Mesenchymal stem cell (in vitro differentiated cells and primary cell): ENCODE data around the gene PRR5.

Source experiments
- DNase-seq: peaks from one replicate; pipeline ENCODE4 v3.0.0-alpha.2; 2013
- H2AFZ ChIP-seq: one replicate; pipeline ENCODE4 v1.6.1; 2013; ENCODE audit warnings: low read depth, mild to moderate bottlenecking, control low read depth, inconsistent platforms, low read length, moderate library complexity
- H2AK5ac ChIP-seq: 2 replicates; pipeline ENCODE4 v1.6.1; 2013; ENCODE audit warnings: low read length, moderate library complexity, mild to moderate bottlenecking, inconsistent platforms; ENCODE audit not compliant: severe bottlenecking
- H2BK120ac ChIP-seq: one replicate; pipeline ENCODE4 v1.6.1; 2013; ENCODE audit warnings: low read depth, mild to moderate bottlenecking, inconsistent platforms, low read length, moderate library complexity
- H2BK12ac ChIP-seq, 2 experiments: one replicate each; pipeline ENCODE4 v1.6.1; 2013; ENCODE audit warnings: inconsistent platforms in 2 of 2, low read length in 2 of 2, mild to moderate bottlenecking in 2 of 2, moderate library complexity in 2 of 2, control low read depth in 1 of 2
- H2BK15ac ChIP-seq: one replicate; pipeline ENCODE4 v1.6.1; 2013; ENCODE audit warnings: mild to moderate bottlenecking, low read depth, inconsistent platforms; ENCODE audit not compliant: poor library complexity, severe bottlenecking
- H2BK5ac ChIP-seq: 2 replicates; pipeline ENCODE4 v1.6.1; 2013; ENCODE audit warnings: low read depth, mild to moderate bottlenecking, low read length, control low read depth, inconsistent platforms; ENCODE audit not compliant: poor library complexity, severe bottlenecking
- H3K14ac ChIP-seq, 2 experiments: one replicate each; pipeline ENCODE4 v1.6.1; 2013; ENCODE audit warnings: inconsistent platforms in 2 of 2, low read length in 2 of 2, control low read depth in 1 of 2, mild to moderate bottlenecking in 1 of 2, moderate library complexity in 1 of 2
- H3K18ac ChIP-seq, 2 experiments: one replicate each; pipeline ENCODE4 v1.6.1; 2013; ENCODE audit warnings: inconsistent platforms in 2 of 2, low read length in 2 of 2, control low read depth in 1 of 2, low read depth in 1 of 2, mild to moderate bottlenecking in 1 of 2
- H3K23ac ChIP-seq, 2 experiments: one replicate each; pipeline ENCODE4 v1.6.1; 2013; ENCODE audit warnings: inconsistent platforms in 2 of 2, low read length in 2 of 2, mild to moderate bottlenecking in 2 of 2, moderate library complexity in 2 of 2, control low read depth in 1 of 2
- H3K27ac ChIP-seq: 2 replicates; pipeline ENCODE4 v1.5.1; 2013; ENCODE audit warnings: mild to moderate bottlenecking, moderate library complexity, low read length, control low read depth, inconsistent platforms; ENCODE audit not compliant: poor library complexity, severe bottlenecking
- H3K27me3 ChIP-seq, 2 experiments: 2 replicates each; pipeline versions ENCODE4 v1.6.1 to v1.7.0; 2013; ENCODE audit warnings: low read length in 2 of 2, mild to moderate bottlenecking in 2 of 2, moderate library complexity in 2 of 2, control low read depth in 1 of 2, inconsistent platforms in 1 of 2; ENCODE audit not compliant: control insufficient read depth in 1 of 2, insufficient read depth in 1 of 2
- H3K36me3 ChIP-seq, 2 experiments: 2 replicates each; pipeline versions ENCODE4 v1.6.1 to v1.7.0; 2013; ENCODE audit warnings: low read length in 2 of 2, control low read depth in 1 of 2, inconsistent platforms in 1 of 2, low read depth in 1 of 2, mild to moderate bottlenecking in 1 of 2; ENCODE audit not compliant: insufficient read depth in 2 of 2, control insufficient read depth in 1 of 2
- H3K4ac ChIP-seq, 2 experiments: one replicate each; pipeline ENCODE4 v1.6.1; 2013; ENCODE audit warnings: inconsistent platforms in 2 of 2, low read length in 2 of 2, mild to moderate bottlenecking in 2 of 2, moderate library complexity in 2 of 2, control low read depth in 1 of 2, low read depth in 1 of 2
- H3K4me1 ChIP-seq: 2 replicates; pipeline ENCODE4 v1.6.1; 2013; ENCODE audit warnings: low read depth, low read length, control low read depth; ENCODE audit not compliant: control insufficient read depth, insufficient read depth
- H3K4me2 ChIP-seq: 2 replicates; pipeline ENCODE4 v1.6.1; 2013; ENCODE audit warnings: low read length, mild to moderate bottlenecking, inconsistent platforms; ENCODE audit not compliant: poor library complexity, severe bottlenecking
- H3K4me3 ChIP-seq, 2 experiments: 2 replicates each; pipeline versions ENCODE4 v1.5.1 to v1.7.0; 2013; ENCODE audit warnings: low read length in 2 of 2, mild to moderate bottlenecking in 2 of 2, control low read depth in 1 of 2, low read depth in 1 of 2; ENCODE audit not compliant: insufficient read depth in 1 of 2
- H3K79me1 ChIP-seq: replicated peaks from 2 replicates; pipeline ENCODE4 v1.6.1; 2013; ENCODE audit warnings: mild to moderate bottlenecking, control low read depth, low read length, inconsistent platforms; ENCODE audit not compliant: poor library complexity, severe bottlenecking
- H3K9ac ChIP-seq: 2 replicates; pipeline ENCODE4 v1.7.0; 2013; ENCODE audit warnings: mild to moderate bottlenecking, low read length, moderate library complexity
- H3K9me3 ChIP-seq: 2 replicates; pipeline ENCODE4 v1.7.0; 2013; ENCODE audit warnings: mild to moderate bottlenecking, low read length; ENCODE audit not compliant: control insufficient read depth
- H4K8ac ChIP-seq: one replicate; pipeline ENCODE4 v1.6.1; 2013; ENCODE audit warnings: inconsistent platforms, mild to moderate bottlenecking, low read length, moderate library complexity
- H4K91ac ChIP-seq: one replicate; pipeline ENCODE4 v1.6.1; 2013; ENCODE audit warnings: mild to moderate bottlenecking, low read length, inconsistent platforms
- WGBS: methylation state at CpG from one replicate; pipeline ENCODE4 v1.1.7; 2013; ENCODE audit warnings: mixed read lengths; 5-methylcytosine and 5-hydroxymethylcytosine counted together

Gene PRR5

GRCh38 chr22:44667276-44667675, 34.7 kb upstream of the PRR5 start:
- H3K23ac ChIP-seq = no peak overlapping the region
- no peak overlapping the region for H3K18ac ChIP-seq
- no peak overlapping the region for H3K4me2 ChIP-seq
- H2AK5ac ChIP-seq = no peak overlapping the region
- H3K4ac ChIP-seq = peak overlapping the region in 1 of 2 experiments; percentile 31
- peaks cover 3 to 22% of the 10 kb centered on the region in 2 experiments for H3K27me3 ChIP-seq
- peak overlapping the region; percentile 84 for H3K9ac ChIP-seq
- peak overlapping the region; percentile 70 to 79 for H2BK12ac ChIP-seq
- peaks cover 0 to 3% of the 10 kb centered on the region in 2 experiments for H3K36me3 ChIP-seq
- H3K4me1 ChIP-seq = peaks cover 29% of the 10 kb centered on the region
- H2BK5ac ChIP-seq = no peak overlapping the region
- no peak overlapping the region for H2BK15ac ChIP-seq
- peak overlapping the region in 1 of 2 experiments; percentile 46 for H3K14ac ChIP-seq
- H4K8ac ChIP-seq = peak overlapping the region; percentile 81
- no peak overlapping the region for H2BK120ac ChIP-seq
- no peak overlapping the region for H2AFZ ChIP-seq
- H3K9me3 ChIP-seq = no peaks in the 10 kb centered on the region
- H4K91ac ChIP-seq = peak overlapping the region; percentile 78
- DNase-seq = no peak
- H3K79me1 ChIP-seq = peaks cover 6% of the 10 kb centered on the region
- no peak overlapping the region for H3K27ac ChIP-seq
- 61% methylated on average over 5 of the region's 5 CpGs for WGBS
- H3K4me3 ChIP-seq = peak overlapping the region in 1 of 2 experiments; percentile 77

- DNase-seq = no peak
- no peak overlapping the region for H3K23ac ChIP-seq
- 34% methylated on average over 7 of the region's 8 CpGs for WGBS
- H3K4me3 ChIP-seq = peak overlapping the region; percentile 77 to 78
- no peak overlapping the region for H3K27ac ChIP-seq
- peak overlapping the region; percentile 77 for H3K4me2 ChIP-seq
- H4K91ac ChIP-seq = peak overlapping the region; percentile 74
- peak overlapping the region; percentile 45 to 69 for H3K18ac ChIP-seq
- H4K8ac ChIP-seq = peak overlapping the region; percentile 33
- H2AK5ac ChIP-seq = no peak overlapping the region
- no peak overlapping the region for H2BK15ac ChIP-seq
- H3K9me3 ChIP-seq = no peaks in the 10 kb centered on the region
- peaks cover 10% of the 10 kb centered on the region for H3K79me1 ChIP-seq
- H2BK120ac ChIP-seq = peak overlapping the region; percentile 87
- peak overlapping the region in 1 of 2 experiments; percentile 76 for H2BK12ac ChIP-seq
- H2AFZ ChIP-seq = no peak overlapping the region
- H2BK5ac ChIP-seq = no peak overlapping the region
- no peak overlapping the region for H3K14ac ChIP-seq
- H3K4me1 ChIP-seq = peaks cover 29% of the 10 kb centered on the region
- peak overlapping the region; percentile 84 for H3K9ac ChIP-seq
- peaks cover 0 to 3% of the 10 kb centered on the region in 2 experiments for H3K36me3 ChIP-seq
- H3K27me3 ChIP-seq = peaks cover 3 to 22% of the 10 kb centered on the region in 2 experiments
- H3K4ac ChIP-seq = peak overlapping the region in 1 of 2 experiments; percentile 54
These were observed 34.2 kb upstream of the PRR5 start for GRCh38 chr22:44667829-44668189.

GRCh38 chr22:44668190-44668885, 33.7 kb upstream of the PRR5 start:
- Histone ChIP-seq H3K79me1 (peaks cover 12% of the 10 kb centered on the region), H2BK15ac (peak overlapping the region; percentile 74), H4K8ac (peak overlapping the region; percentile 33), H3K9me3 (no peaks in the 10 kb centered on the region), H3K23ac (no peak overlapping the region), H3K18ac (peak overlapping the region; percentile 45 to 82), H3K4me1 (peaks cover 28% of the 10 kb centered on the region), H2BK12ac (peak overlapping the region in 1 of 2 experiments; percentile 76), H3K4ac (peak overlapping the region in 1 of 2 experiments; percentile 54), H3K14ac (no peak overlapping the region), H3K4me2 (peak overlapping the region; percentile 77), H2AFZ (peak overlapping the region; percentile 36), H2BK5ac (no peak overlapping the region), H3K4me3 (peak overlapping the region; percentile 77 to 78), H3K27me3 (peaks cover 3 to 22% of the 10 kb centered on the region in 2 experiments), H3K27ac (no peak overlapping the region), H2AK5ac (no peak overlapping the region), H3K9ac (peak overlapping the region; percentile 84), H2BK120ac (peak overlapping the region; percentile 87), H3K36me3 (peaks cover 0 to 3% of the 10 kb centered on the region in 2 experiments), H4K91ac (peak overlapping the region; percentile 61)
- 4% methylated on average over 13 of the region's 87 CpGs for WGBS
- DNase-seq = no peak

GRCh38 chr22:44668886-44669521, 33.0 kb upstream of the PRR5 start:
- WGBS = 7% methylated on average over 20 of the region's 45 CpGs
- Histone ChIP-seq H3K27me3 (peaks cover 3 to 22% of the 10 kb centered on the region in 2 experiments), H3K9me3 (no peaks in the 10 kb centered on the region), H2BK15ac (no peak overlapping the region), H3K9ac (peak overlapping the region; percentile 81), H2BK12ac (peak overlapping the region in 1 of 2 experiments; percentile 90), H3K79me1 (peaks cover 12% of the 10 kb centered on the region), H3K4ac (peak overlapping the region; percentile 2 to 42), H2AFZ (peak overlapping the region; percentile 23), H3K27ac (no peak overlapping the region), H3K14ac (peak overlapping the region in 1 of 2 experiments; percentile 75), H2AK5ac (no peak overlapping the region), H3K36me3 (peaks cover 0 to 3% of the 10 kb centered on the region in 2 experiments), H3K4me2 (peak overlapping the region; percentile 96), H2BK120ac (peak overlapping the region; percentile 87), H3K4me3 (peak overlapping the region; percentile 78 to 82), H3K23ac (peak overlapping the region in 1 of 2 experiments; percentile 10), H4K91ac (peak overlapping the region; percentile 2), H2BK5ac (no peak overlapping the region), H3K18ac (peak overlapping the region; percentile 37 to 82), H4K8ac (peak overlapping the region; percentile 8), H3K4me1 (peaks cover 23% of the 10 kb centered on the region)
- DNase-seq = no peak
